GM12878 (cell line): Measurements from ENCODE around the gene MORN2. TPM values are rescaled to one million over a fixed set of nuclear protein-coding genes. Genes with fewer than 3 reads are reported as not detected.

ENCODE experiments used
- ASH2L ChIP-seq: fragments of 300-600, 200-600 bp; sonication (generic); IDR thresholded peaks from 2 replicates; pipeline ENCODE4 v1.6.1; 2017; ENCODE audit warnings: low read depth, mild to moderate bottlenecking, borderline replicate concordance
- CBFB ChIP-seq: IDR thresholded peaks from 2 replicates; pipeline ENCODE4 v1.6.1; 2016; ENCODE audit warnings: antibody characterized with exemption, low read depth
- CHD2 ChIP-seq: IDR thresholded peaks from 2 replicates; pipeline ENCODE4 v1.6.1; 2011; ENCODE audit warnings: low read depth, low read length, improper control_type of control experiment, borderline replicate concordance
- EP300 ChIP-seq, 2 experiments: fragments of 150-350 bp in 1 of 2; IDR thresholded peaks; 2 replicates each; pipeline ENCODE4 v1.6.1; 2011 to 2012; ENCODE audit warnings: low read depth in 2 of 2, low read length in 2 of 2, borderline replicate concordance in 1 of 2, improper control_type of control experiment in 1 of 2, inconsistent platforms in 1 of 2; ENCODE audit not compliant: control insufficient read depth in 1 of 2
- GATAD2B ChIP-seq: fragments of 450-650 bp; conservative IDR thresholded peaks from 2 replicates; pipeline ENCODE4 v1.6.1; 2017; ENCODE audit warnings: low read depth, mild to moderate bottlenecking, moderate library complexity
- IKZF1 ChIP-seq: fragments of 450-650 bp; conservative IDR thresholded peaks from 2 replicates; pipeline ENCODE4 v1.6.1; 2017; ENCODE audit warnings: antibody characterized with exemption, mild to moderate bottlenecking
- PAX8 ChIP-seq: fragments of 450-650 bp; IDR thresholded peaks from 2 replicates; pipeline ENCODE4 v1.6.1; 2017; ENCODE audit warnings: mild to moderate bottlenecking, moderate library complexity
- RELB ChIP-seq: fragments of 450-650 bp; IDR thresholded peaks from 2 replicates; pipeline ENCODE4 v1.6.1; 2017; ENCODE audit warnings: low read depth, mild to moderate bottlenecking, moderate library complexity
- WRNIP1 ChIP-seq: IDR thresholded peaks from 2 replicates; pipeline ENCODE4 v1.6.1; 2011; ENCODE audit warnings: low read depth, low read length, improper control_type of control experiment, borderline replicate concordance
- YY1 ChIP-seq: IDR thresholded peaks from 2 replicates; pipeline ENCODE4 v1.6.1; 2011; ENCODE audit warnings: low read depth, mild to moderate bottlenecking, low read length
- ZNF592 ChIP-seq: fragments of 450-650 bp; IDR thresholded peaks from 2 replicates; pipeline ENCODE4 v1.6.1; 2017; ENCODE audit warnings: mild to moderate bottlenecking, moderate library complexity
- polyA plus RNA-seq, 11 experiments: library from polyadenylated mRNA; depleted of rRNA in 4 of 11; unstranded in 6 of 11; stranded (reverse) in 5 of 11; fragments of >200 nt; fragmentation: Nextera tagmentation in 4 of 11; fragmentation: Illumina TruSeq in 1 of 11; extraction: Ambion mirVana in 4 of 11; extraction: Trizol in 1 of 11; gene quantifications; 1 replicate in 1 of 11; 2 replicates in 10 of 11; pipeline versions ENCODE4 v1.2.1 to v1.2.3, GENCODE V29; 2011 to 2016; ENCODE audit warnings: inconsistent platforms in 2 of 11, missing spikeins in 2 of 11, low read depth in 1 of 11
- total RNA-seq, 4 experiments: library from RNA; depleted of rRNA in 3 of 4; stranded (reverse); fragments of >200 nt in 3 of 4; fragmentation: Illumina TruSeq in 1 of 4; extraction: Trizol in 1 of 4; gene quantifications; 2 replicates each; pipeline versions ENCODE4 v1.2.1 to v1.2.3, GENCODE V29; 2013 to 2021

MORN2 gene
- total and polyA plus RNA-seq, 10 of the 15 experiments (the other 5 are each of a cell fraction or from before 2014, with no cell fraction given) = 2.3 to 26.9 (median 8.0) TPM

DNA sequence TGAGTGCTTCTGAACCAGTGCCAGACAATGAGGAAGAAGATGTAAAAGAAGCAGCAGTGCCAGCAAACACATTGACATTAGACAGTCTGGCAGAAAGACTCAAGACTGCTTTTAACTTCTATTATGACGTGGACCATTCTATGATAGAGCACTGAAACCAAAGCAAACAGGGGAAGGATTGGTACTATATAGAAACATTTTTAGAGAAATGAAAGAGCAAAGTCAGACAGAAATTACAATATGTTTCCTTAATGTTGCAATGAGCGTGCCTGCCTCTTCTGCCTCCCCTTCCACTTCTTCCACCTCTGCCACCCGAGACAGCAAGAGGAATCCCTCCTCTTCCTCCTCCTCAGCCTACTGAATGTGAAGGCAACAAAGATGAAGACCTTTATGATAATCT is 39.8 kb upstream of the MORN2 start (continued):
- TF ChIP-seq RELB (no peak), CBFB (no peak), EP300 (IDR thresholded peaks at IDR 0.05; ENCODE audit: borderline replicate concordance in 1 of 2, control insufficient read depth in 1 of 2, low read depth in 2 of 2, low read length in 2 of 2) (no peak), CHD2 (no peak), ASH2L (no peak), GATAD2B (no peak), YY1 (no peak), WRNIP1 (no peak), ZNF592 (no peak), PAX8 (no peak), IKZF1 (no peak)
